SH-SY5Y (cell line): ENCODE data around the gene RWDD4.

Source experiments
- GATA2 ChIP-seq: IDR thresholded peaks from 2 replicates; pipeline ENCODE4 v1.6.1; 2011; ENCODE audit warnings: mild to moderate bottlenecking, low read depth, low read length
- GATA3 ChIP-seq: IDR thresholded peaks from 2 replicates; pipeline ENCODE4 v1.6.1; 2011; ENCODE audit warnings: low read depth, mild to moderate bottlenecking, low read length, moderate library complexity

DNA sequence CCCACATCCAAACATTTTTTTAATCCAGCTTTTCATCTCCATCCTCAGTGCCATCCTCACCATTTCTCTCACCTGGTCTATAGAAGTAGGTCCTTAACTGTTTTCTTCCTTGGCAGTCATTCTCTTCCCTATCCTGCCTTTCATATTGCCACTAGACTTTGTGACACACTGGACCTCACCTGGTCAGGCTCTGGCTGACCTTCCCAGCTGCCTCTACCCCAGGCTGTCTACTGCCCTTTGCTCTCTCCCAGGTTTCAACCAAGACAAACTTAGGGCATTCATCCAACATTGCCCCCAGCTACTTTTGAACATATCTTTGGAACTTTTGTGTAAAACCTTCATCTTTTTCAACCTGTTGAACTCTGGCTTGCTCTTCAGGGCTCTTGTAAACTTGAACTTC lies 39.9 kb upstream of the RWDD4 start:
- TF ChIP-seq GATA2, result no peak
- no peak for TF ChIP-seq GATA3
